Adrenal gland (tissue), 12 donors: ENCODE results near the gene RCOR1. TPM values are rescaled to one million over a fixed set of nuclear protein-coding genes. Genes with fewer than 3 reads are reported as not detected.

Experiments
- DNase-seq, 7 donors: peaks; one replicate each; pipeline ENCODE4 v3.0.0-alpha.2; 2019 to 2020
- H3K27ac ChIP-seq, 5 donors: fragments of 200-600 bp; sonication (generic) in 4 of 5; 1 replicate in 3 of 5; 2 replicates in 2 of 5; pipeline versions ENCODE4 v1.5.1 to v1.8.0; 2016 to 2020; ENCODE audit warnings: mild to moderate bottlenecking in 1 of 5
- H3K27me3 ChIP-seq: fragments of 200-600 bp; 2 replicates; pipeline ENCODE4 v1.8.0; 2021
- H3K36me3 ChIP-seq, 2 donors: fragments of 200-600 bp; replicated peaks in 1 of 2; 1 replicate in 1 of 2; 2 replicates in 1 of 2; pipeline versions ENCODE4 v1.5.1 to v1.8.0; 2018 to 2022
- H3K4me1 ChIP-seq, 2 donors: fragments of 200-600 bp; replicated peaks in 1 of 2; 1 replicate in 1 of 2; 2 replicates in 1 of 2; pipeline versions ENCODE4 v1.5.1 to v1.8.0; 2018 to 2021
- H3K4me3 ChIP-seq, 4 donors: fragments of 200-600 bp; sonication (generic) in 3 of 4; one replicate each; pipeline ENCODE4 v1.5.1; 2016 to 2018
- H3K9me3 ChIP-seq, 3 donors: fragments of 200-600 bp; sonication (generic) in 1 of 3; replicated peaks in 1 of 3; 1 replicate in 2 of 3; 2 replicates in 1 of 3; pipeline versions ENCODE4 v1.5.1 to v1.8.0; 2016 to 2021
- CTCF ChIP-seq, 6 experiments: fragments of 450-650 bp in 4 of 6; fragments of 200-600 bp in 2 of 6; sonication (generic) in 1 of 6; IDR thresholded peaks; 1 replicate in 5 of 6; 2 replicates in 1 of 6; pipeline versions ENCODE4 v1.5.1 to v1.8.0; 2016 to 2021; ENCODE audit warnings: antibody characterized with exemption in 6 of 6, mild to moderate bottlenecking in 2 of 6, moderate library complexity in 1 of 6
- POLR2A ChIP-seq, 2 donors: fragments of 450-650 bp; IDR thresholded peaks; one replicate each; pipeline ENCODE4 v1.6.1; 2017; ENCODE audit warnings: antibody characterized with exemption in 2 of 2, mild to moderate bottlenecking in 2 of 2, moderate library complexity in 1 of 2
- WGBS, 4 donors: extraction: QIAGEN DNeasy Blood & Tissue Kit in 2 of 4; methylation state at CpG; one replicate each; pipeline versions ENCODE4 v1.1.5 to v1.1.7; 2013 to 2017; 5-methylcytosine and 5-hydroxymethylcytosine counted together
- intact Hi-C, 2 donors: fragments of 100-400 bp; cut with DNase I; formaldehyde crosslinking; loops; one replicate each; pipeline versions ENCODE4 v1.14.1 to v1.15.0; 2022 to 2023
- polyA plus RNA-seq, 3 donors: library from polyadenylated mRNA; stranded (reverse); fragments of 200-250 nt in 2 of 3; fragments of 350-450 nt in 1 of 3; fragmentation: Illumina TruSeq in 1 of 3; extraction: RNeasy Lipid Tissue Mini Kit (QIAGEN cat#74804) in 1 of 3; gene quantifications; one replicate each; pipeline ENCODE4 v1.2.3, GENCODE V29; 2013 to 2014
- total RNA-seq, 9 donors: library from RNA; depleted of rRNA in 4 of 9; stranded (reverse); fragments of >200 nt in 4 of 9; fragments of 120-200 nt in 1 of 9; fragmentation: NEBNext Ultra II Directional in 1 of 9; extraction: Animal tissue kit (Norgen Biotek cat#: 25700) in 1 of 9; gene quantifications; one replicate each; pipeline versions ENCODE4 v1.1.0 to v1.2.4, GENCODE V29; 2013 to 2023
- donor health status: healthy with polysubstance abuse.
- donor health status: Bipolar disorder and iron deficiency.
- donor health status: DM: yes; HTN: yes; CAD: no.
- donor health status: DM: no; HTN: no; CAD: no.
- donor health status: DM: no; HTN: no; CAD: no.
- donor health status: DM: yes; HTN: yes; CAD: no.

RCOR1 gene
- total and polyA plus RNA-seq, 12 donors: 3.8 to 17.7 (median 11.3) TPM

GRCh38 chr14:102645746-102646440 lies 53.4 kb downstream of the RCOR1 start:
- peaks cover 0 to 16% of the 10 kb centered on the region in 2 donors for H3K4me1 ChIP-seq
- H3K4me3 ChIP-seq: no peak overlapping the region
- H3K36me3 ChIP-seq: no peaks in the 10 kb centered on the region
- no peak for DNase-seq
- intact Hi-C loops: no loop called here
- TF ChIP-seq POLR2A (IDR thresholded peaks at IDR 0.05) (no peak), CTCF (IDR thresholded peaks at IDR 0.05) (no peak)
- WGBS, 4 donors: 69 to 93% (median 78%) methylated on average over 2 of the region's 2 CpGs
- no peak overlapping the region for H3K27ac ChIP-seq
- H3K27me3 ChIP-seq: no peaks in the 10 kb centered on the region
- H3K9me3 ChIP-seq: no peaks in the 10 kb centered on the region

GRCh38 chr14:102646615-102647014 lies 54.2 kb downstream of the RCOR1 start:
- 85 to 96% (median 88%) methylated on average over 3 of the region's 3 CpGs for WGBS, 4 donors
- no peak for DNase-seq
- intact Hi-C loops: no loop called here

GRCh38 chr14:102652194-102652593 lies 59.7 kb downstream of the RCOR1 start:
- TF ChIP-seq POLR2A (IDR thresholded peaks at IDR 0.05) (no peak), CTCF (IDR thresholded peaks at IDR 0.05) (no peak)
- 68 to 77% (median 71%) methylated on average over 3 of the region's 3 CpGs for WGBS, 4 donors
- H3K4me3 ChIP-seq: no peak overlapping the region

More at GRCh38 chr14:102646615-102647014, 54.2 kb downstream of the RCOR1 start:
- Histone ChIP-seq H3K9me3 (no peaks in the 10 kb centered on the region), H3K4me1 (peaks cover 0 to 16% of the 10 kb centered on the region in 2 donors), H3K36me3 (no peaks in the 10 kb centered on the region), H3K4me3 (no peak overlapping the region), H3K27ac (no peak overlapping the region), H3K27me3 (no peaks in the 10 kb centered on the region)
- no peak for TF ChIP-seq POLR2A (IDR thresholded peaks at IDR 0.05)
- no peak for TF ChIP-seq CTCF (IDR thresholded peaks at IDR 0.05)

DNA sequence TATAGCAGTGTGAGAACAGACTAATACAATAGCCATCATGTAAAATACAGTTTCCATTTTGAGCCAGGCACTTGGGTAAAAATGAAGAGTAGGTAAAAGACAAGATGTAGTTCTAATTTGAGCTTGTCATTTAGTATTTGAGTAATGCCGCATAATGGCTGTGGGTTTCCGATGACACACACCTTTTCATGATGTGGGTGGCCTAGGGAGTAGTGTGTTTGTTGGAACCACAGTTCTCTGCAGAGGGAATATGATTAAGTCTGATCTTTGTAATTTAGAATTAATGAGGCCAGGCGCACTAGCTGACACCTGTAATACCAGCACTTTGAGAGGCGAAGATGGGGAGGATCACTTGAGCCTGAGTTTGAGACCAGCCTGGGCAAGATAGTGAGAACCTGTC lies 61.8 kb downstream of the RCOR1 start:
- H3K9me3 ChIP-seq: no peaks in the 10 kb centered on the region
- no peaks in the 10 kb centered on the region for H3K27me3 ChIP-seq
- H3K27ac ChIP-seq: no peak overlapping the region
- intact Hi-C loops: no loop called here
- peaks cover 0 to 15% of the 10 kb centered on the region in 2 donors for H3K4me1 ChIP-seq
- no peak overlapping the region for H3K4me3 ChIP-seq
- H3K36me3 ChIP-seq: no peaks in the 10 kb centered on the region
- TF ChIP-seq CTCF (IDR thresholded peaks at IDR 0.05): no peak
- no peak for TF ChIP-seq POLR2A (IDR thresholded peaks at IDR 0.05)
- WGBS, 4 donors: 96 to 98% (median 97%) methylated on average over 4 of the region's 4 CpGs
- DNase-seq: no peak

More at GRCh38 chr14:102652194-102652593, 59.7 kb downstream of the RCOR1 start:
- Histone ChIP-seq H3K9me3 (no peaks in the 10 kb centered on the region), H3K36me3 (no peaks in the 10 kb centered on the region), H3K27me3 (no peaks in the 10 kb centered on the region), H3K4me1 (peaks cover 0 to 15% of the 10 kb centered on the region in 2 donors), H3K27ac (no peak overlapping the region)
- intact Hi-C loops: no loop called here
- no peak for DNase-seq
